ENCODE data around the gene GNLY. TPM values are rescaled to one million over a fixed set of nuclear protein-coding genes. Genes with fewer than 3 reads are reported as not detected.

GNLY gene
- total and polyA plus RNA-seq, 2 of the 4 experiments (the other 2 are of a cell fraction): not detected

GRCh38 chr2:85675427-85675826 is 18.7 kb upstream of the GNLY start:
- no peak overlapping the region for H3K27ac ChIP-seq (ENCODE audit: insufficient read depth, low read length)
- H3K4me3 ChIP-seq (ENCODE audit: insufficient read depth, low read depth, low read length): no peak overlapping the region
- H3K9ac ChIP-seq (ENCODE audit: low read depth, low read length): no peak overlapping the region
- no peak overlapping the region for H2BK15ac ChIP-seq (ENCODE audit: low read depth, low read length)
- BruUV-seq (replicated peaks): no TSS peak
- H2AK5ac ChIP-seq (ENCODE audit: low read depth, low read length): no peak overlapping the region
- DNase-seq (no peak), ATAC-seq (ENCODE audit: low read depth) (no peak)
- POLR2A ChIA-PET (ENCODE audit: unreplicated experiment): interaction anchor here (0.6 kb wide), 1 partner anchor 15 kb away, joined by 3 read pairs; no protein-coding TSS in a partner anchor
- no peaks in the 10 kb centered on the region for H4K20me1 ChIP-seq (ENCODE audit: insufficient read depth, low read length)
- no peaks in the 10 kb centered on the region for H3K9me3 ChIP-seq (ENCODE audit: control insufficient read depth, insufficient read depth, low read length)
- TF ChIP-seq RCOR1 (IDR thresholded peaks at IDR 0.05; ENCODE audit: insufficient replicate concordance, low read length): no peak
- TF ChIP-seq NFE2L2 (IDR thresholded peaks at IDR 0.05; ENCODE audit: low read depth, low read length): no peak
- TF ChIP-seq CTCF (conservative IDR thresholded peaks at IDR 0.05; ENCODE audit: low read depth, low read length): no peak
- TF ChIP-seq MAFK (IDR thresholded peaks at IDR 0.05; ENCODE audit: low read depth, low read length): no peak
- no peak for TF ChIP-seq MXI1 (IDR thresholded peaks at IDR 0.05; ENCODE audit: borderline replicate concordance, low read depth, low read length)
- no peak for TF ChIP-seq FOS (IDR thresholded peaks at IDR 0.05; ENCODE audit: low read depth, low read length)
- TF ChIP-seq BHLHE40 (IDR thresholded peaks at IDR 0.05; ENCODE audit: low read depth, low read length): no peak
- TF ChIP-seq MAZ (IDR thresholded peaks at IDR 0.05; ENCODE audit: borderline replicate concordance, low read depth, low read length): no peak
- TF ChIP-seq RAD21 (IDR thresholded peaks at IDR 0.05; ENCODE audit: low read length): no peak
- no peak for TF ChIP-seq SMC3 (IDR thresholded peaks at IDR 0.05; ENCODE audit: low read depth, low read length)
- TF ChIP-seq, protein P1, sequence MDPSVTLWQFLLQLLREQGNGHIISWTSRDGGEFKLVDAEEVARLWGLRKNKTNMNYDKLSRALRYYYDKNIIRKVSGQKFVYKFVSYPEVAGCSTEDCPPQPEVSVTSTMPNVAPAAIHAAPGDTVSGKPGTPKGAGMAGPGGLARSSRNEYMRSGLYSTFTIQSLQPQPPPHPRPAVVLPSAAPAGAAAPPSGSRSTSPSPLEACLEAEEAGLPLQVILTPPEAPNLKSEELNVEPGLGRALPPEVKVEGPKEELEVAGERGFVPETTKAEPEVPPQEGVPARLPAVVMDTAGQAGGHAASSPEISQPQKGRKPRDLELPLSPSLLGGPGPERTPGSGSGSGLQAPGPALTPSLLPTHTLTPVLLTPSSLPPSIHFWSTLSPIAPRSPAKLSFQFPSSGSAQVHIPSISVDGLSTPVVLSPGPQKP (IDR thresholded peaks at IDR 0.05; ENCODE audit: borderline replicate concordance, low read depth, low read length): no peak
- no peak for TF ChIP-seq RFX5 (IDR thresholded peaks at IDR 0.05; ENCODE audit: low read depth, low read length)
- TF ChIP-seq POLR2A (IDR thresholded peaks at IDR 0.05; ENCODE audit: low read depth, low read length): no peak
- TF ChIP-seq USF2 (IDR thresholded peaks at IDR 0.05; ENCODE audit: low read depth, low read length): no peak
- TF ChIP-seq CHD1 (IDR thresholded peaks at IDR 0.05; ENCODE audit: low read depth, low read length): no peak
- TF ChIP-seq CEBPB (IDR thresholded peaks at IDR 0.05; ENCODE audit: low read depth, low read length): no peak
- 85% methylated on average over 3 of the region's 6 CpGs; no CpG with 5 or more reads in 1 of the 2 experiments for WGBS, 2 experiments (ENCODE audit: extremely low coverage in 2 of 2, insufficient read length in 1 of 2)
- H3K14ac ChIP-seq (replicated peaks; ENCODE audit: low read depth, low read length): no peak overlapping the region
- no peak overlapping the region for H4K5ac ChIP-seq (ENCODE audit: low read depth, low read length)
- H2BK5ac ChIP-seq (ENCODE audit: low read depth, low read length, poor library complexity, severe bottlenecking): no peak overlapping the region
- dilution Hi-C loops (cut with HindIII; ENCODE audit: low sequenced_read_pairs, unreplicated experiment) (no loop called here), in situ Hi-C loops (cut with MboI; ENCODE audit: low sequenced_read_pairs) (no loop called here), intact Hi-C loops (cut with micrococcal nuclease) (no loop called here)
- no peak overlapping the region for H3K18ac ChIP-seq (ENCODE audit: low read depth, low read length)
- H3K36me3 ChIP-seq (ENCODE audit: control insufficient read depth, insufficient read depth, low read length): no peaks in the 10 kb centered on the region
- no peak overlapping the region for H4K91ac ChIP-seq (ENCODE audit: insufficient read depth, low read depth, low read length)
- no peak overlapping the region for H2BK20ac ChIP-seq (ENCODE audit: low read depth, low read length)
- CTCF ChIA-PET: no interaction called here
- no peak overlapping the region for H2AK9ac ChIP-seq (replicated peaks; ENCODE audit: low read depth, low read length, poor library complexity)
- no peak overlapping the region for H4K8ac ChIP-seq (ENCODE audit: low read depth in 2 of 2, low read length in 2 of 2)
- H2BK120ac ChIP-seq (ENCODE audit: low read depth, low read length): no peak overlapping the region
- no peak overlapping the region for H2AFZ ChIP-seq (replicated peaks; ENCODE audit: low read length, poor library complexity)
- H3K9me1 ChIP-seq (ENCODE audit: insufficient read depth, low read length): no peaks in the 10 kb centered on the region; the same call in 1 of the 2 replicates
- H3K4ac ChIP-seq (ENCODE audit: low read depth, low read length): no peak overlapping the region
- 0 out of 2 replicates have a peak, but pooled peaks cover 1% of the 10 kb centered on the region for H3K4me1 ChIP-seq (ENCODE audit: control insufficient read depth, insufficient read depth, low read length)
- no peak overlapping the region for H3K4me2 ChIP-seq (ENCODE audit: low read depth, low read length)
- H3K27me3 ChIP-seq (ENCODE audit: control insufficient read depth, insufficient read depth, low read length): peaks cover 5% of the 10 kb centered on the region
- H3K79me1 ChIP-seq (ENCODE audit: low read depth in 1 of 2, low read length in 2 of 2): no peaks in the 10 kb centered on the region
- H3K23ac ChIP-seq (ENCODE audit: low read depth, low read length): no peak overlapping the region
- H3K56ac ChIP-seq (ENCODE audit: extremely low read depth, insufficient read depth, low read length): no peak overlapping the region

Data from IMR-90 (cell line).